Stomach smooth muscle (tissue), 2 donors: Measurements from ENCODE around the gene LILRA2.
"Not testable (repeated sequence)": the region's sequence is repeated elsewhere in the genome, so short reads cannot be mapped to it uniquely, and the experiment has no call there.

Experiments
- H3K27ac ChIP-seq: one replicate; pipeline ENCODE4 v1.7.0; 2013; ENCODE audit warnings: mild to moderate bottlenecking, low read length, inconsistent platforms
- H3K27me3 ChIP-seq, 2 donors: one replicate each; pipeline ENCODE4 v1.7.0; 2013; ENCODE audit warnings: low read length in 2 of 2; ENCODE audit not compliant: insufficient read depth in 2 of 2, control insufficient read depth in 1 of 2
- H3K36me3 ChIP-seq, 2 donors: one replicate each; pipeline ENCODE4 v1.7.0; 2013; ENCODE audit warnings: low read length in 2 of 2; ENCODE audit not compliant: control insufficient read depth in 2 of 2, insufficient read depth in 2 of 2
- H3K4me1 ChIP-seq: one replicate; pipeline ENCODE4 v1.7.0; 2013; ENCODE audit warnings: low read length; ENCODE audit not compliant: control insufficient read depth, insufficient read depth
- H3K4me3 ChIP-seq, 2 donors: one replicate each; pipeline ENCODE4 v1.7.0; 2013; ENCODE audit warnings: low read length in 2 of 2
- H3K9ac ChIP-seq, 2 donors: one replicate each; pipeline ENCODE4 v1.7.0; 2013; ENCODE audit warnings: low read length in 2 of 2, mild to moderate bottlenecking in 1 of 2
- H3K9me3 ChIP-seq, 2 donors: one replicate each; pipeline ENCODE4 v1.7.0; 2013; ENCODE audit warnings: low read length in 2 of 2; ENCODE audit not compliant: control insufficient read depth in 2 of 2
- donor health status: healthy.
- donor health status: Pancreatic carcinoma.

LILRA2 gene

GRCh38 chr19:54608792-54609191 lies 35.2 kb downstream of the LILRA2 start:
- H3K27ac ChIP-seq: no peak overlapping the region
- no peak overlapping the region for H3K4me3 ChIP-seq
- no peak overlapping the region for H3K9ac ChIP-seq
- H3K4me1 ChIP-seq: no peaks in the 10 kb centered on the region
- no peaks in the 10 kb centered on the region for H3K36me3 ChIP-seq
- H3K27me3 ChIP-seq: peaks cover 0 to 5% of the 10 kb centered on the region in 2 donors
- peaks cover 5 to 7% of the 10 kb centered on the region in 2 donors for H3K9me3 ChIP-seq

- H3K27ac ChIP-seq: no peak overlapping the region
- H3K27me3 ChIP-seq: peaks cover 0 to 5% of the 10 kb centered on the region in 2 donors
- H3K9me3 ChIP-seq: peaks cover 5 to 7% of the 10 kb centered on the region in 2 donors
- H3K36me3 ChIP-seq: no peaks in the 10 kb centered on the region
- no peak overlapping the region for H3K4me3 ChIP-seq
- no peak overlapping the region for H3K9ac ChIP-seq
- no peaks in the 10 kb centered on the region for H3K4me1 ChIP-seq
Measured at GRCh38 chr19:54609356-54609791, 35.8 kb downstream of the LILRA2 start.

- H3K4me1 ChIP-seq: no peaks in the 10 kb centered on the region
- no peak overlapping the region for H3K4me3 ChIP-seq
- H3K9ac ChIP-seq: no peak overlapping the region
- no peaks in the 10 kb centered on the region for H3K27me3 ChIP-seq
- peaks cover 0 to 10% of the 10 kb centered on the region in 2 donors for H3K9me3 ChIP-seq
- H3K27ac ChIP-seq: no peak overlapping the region
- H3K36me3 ChIP-seq: no peaks in the 10 kb centered on the region
Measured at GRCh38 chr19:54612428-54612827, 38.8 kb downstream of the LILRA2 start.

GRCh38 chr19:54614726-54615125 lies 41.1 kb downstream of the LILRA2 start:
- Histone ChIP-seq H3K9me3 (peaks cover 0 to 10% of the 10 kb centered on the region in 2 donors), H3K27ac (no peak overlapping the region), H3K27me3 (no peaks in the 10 kb centered on the region), H3K9ac (no peak overlapping the region), H3K4me3 (no peak overlapping the region), H3K4me1 (no peaks in the 10 kb centered on the region), H3K36me3 (no peaks in the 10 kb centered on the region)

- Histone ChIP-seq H3K4me3 (no peak overlapping the region), H3K9me3 (peaks cover 0 to 6% of the 10 kb centered on the region in 2 donors), H3K9ac (no peak overlapping the region), H3K4me1 (no peaks in the 10 kb centered on the region), H3K27ac (no peak overlapping the region), H3K27me3 (no peaks in the 10 kb centered on the region), H3K36me3 (no peaks in the 10 kb centered on the region)
Measured at GRCh38 chr19:54616057-54616456, 42.5 kb downstream of the LILRA2 start.

- Histone ChIP-seq H3K36me3 (no peaks in the 10 kb centered on the region), H3K9ac (no peak overlapping the region), H3K4me1 (no peaks in the 10 kb centered on the region), H3K4me3 (no peak overlapping the region), H3K27ac (no peak overlapping the region), H3K27me3 (no peaks in the 10 kb centered on the region), H3K9me3 (peaks cover 0 to 3% of the 10 kb centered on the region in 2 donors)
Measured at GRCh38 chr19:54616821-54617560, 43.4 kb downstream of the LILRA2 start.

- Histone ChIP-seq H3K4me1 (no peaks in the 10 kb centered on the region), H3K9me3 (peaks cover 0 to 2% of the 10 kb centered on the region in 2 donors), H3K4me3 (no peak overlapping the region), H3K36me3 (no peaks in the 10 kb centered on the region), H3K27me3 (no peaks in the 10 kb centered on the region), H3K27ac (no peak overlapping the region), H3K9ac (no peak overlapping the region)
Measured at GRCh38 chr19:54620464-54620863, 46.9 kb downstream of the LILRA2 start.

- Histone ChIP-seq H3K36me3 (no peaks in the 10 kb centered on the region), H3K9me3 (peaks cover 3 to 6% of the 10 kb centered on the region in 2 donors), H3K27ac (no peak overlapping the region), H3K4me1 (no peaks in the 10 kb centered on the region), H3K9ac (no peak overlapping the region), H3K27me3 (no peaks in the 10 kb centered on the region), H3K4me3 (no peak overlapping the region)
Measured at GRCh38 chr19:54622431-54622830, 48.8 kb downstream of the LILRA2 start.

- H3K9me3 ChIP-seq, H3K36me3 ChIP-seq, H3K27me3 ChIP-seq, H3K9ac ChIP-seq, H3K4me3 ChIP-seq, H3K27ac ChIP-seq, H3K4me1 ChIP-seq: not testable (repeated sequence)
Measured at GRCh38 chr19:54624234-54624633, 50.6 kb downstream of the LILRA2 start.

GRCh38 chr19:54624934-54625730 lies 51.5 kb downstream of the LILRA2 start:
- not testable (repeated sequence) for H3K4me3 ChIP-seq, H3K36me3 ChIP-seq, H3K27ac ChIP-seq, H3K9me3 ChIP-seq, H3K9ac ChIP-seq, H3K4me1 ChIP-seq, H3K27me3 ChIP-seq

GRCh38 chr19:54626757-54627156 lies 53.2 kb downstream of the LILRA2 start:
- Histone ChIP-seq H3K27ac (no peak overlapping the region), H3K27me3 (peaks cover 0 to 3% of the 10 kb centered on the region in 2 donors), H3K36me3 (no peaks in the 10 kb centered on the region), H3K9me3 (peaks cover 3 to 6% of the 10 kb centered on the region in 2 donors), H3K9ac (no peak overlapping the region), H3K4me3 (no peak overlapping the region), H3K4me1 (no peaks in the 10 kb centered on the region)
